PC-3 (cell line): Measurements from ENCODE around the gene EPHB1.

Experiments
- CTCF ChIP-seq: fragments of 300-600 bp; sonication (generic); conservative IDR thresholded peaks from 2 replicates; pipeline ENCODE4 v1.5.1; 2017; ENCODE audit warnings: antibody characterized with exemption, low read depth, mild to moderate bottlenecking, low read length
- EZH2 ChIP-seq: fragments of 300-600 bp; sonication (generic); IDR thresholded peaks from one replicate; pipeline ENCODE4 v1.6.1; 2017; ENCODE audit warnings: antibody characterized with exemption, mild to moderate bottlenecking, low read length; ENCODE audit not compliant: unreplicated experiment

- no peak for TF ChIP-seq CTCF
- TF ChIP-seq EZH2: no peak
These were observed 243.1 kb downstream of the EPHB1 start for GRCh38 chr3:135038186-135038585.
